ENCODE results near the gene CHST7. TPM values are rescaled to one million over a fixed set of nuclear protein-coding genes. Genes with fewer than 3 reads are reported as not detected.

Gene CHST7
- total and polyA plus RNA-seq, 2 experiments from 2014 or later, result 7.6 to 27.2 TPM

GRCh38 chrX:46589977-46590723 is 16.6 kb downstream of the CHST7 start (continued):
- no peak for TF ChIP-seq ETS1 (IDR thresholded peaks at IDR 0.05)
- no peak for TF ChIP-seq NANOG (IDR thresholded peaks at IDR 0.05; ENCODE audit: borderline replicate concordance)
- TF ChIP-seq EZH2phosphoT487 (IDR thresholded peaks at IDR 0.05; ENCODE audit: unreplicated experiment), result no peak
- TF ChIP-seq, protein P1, sequence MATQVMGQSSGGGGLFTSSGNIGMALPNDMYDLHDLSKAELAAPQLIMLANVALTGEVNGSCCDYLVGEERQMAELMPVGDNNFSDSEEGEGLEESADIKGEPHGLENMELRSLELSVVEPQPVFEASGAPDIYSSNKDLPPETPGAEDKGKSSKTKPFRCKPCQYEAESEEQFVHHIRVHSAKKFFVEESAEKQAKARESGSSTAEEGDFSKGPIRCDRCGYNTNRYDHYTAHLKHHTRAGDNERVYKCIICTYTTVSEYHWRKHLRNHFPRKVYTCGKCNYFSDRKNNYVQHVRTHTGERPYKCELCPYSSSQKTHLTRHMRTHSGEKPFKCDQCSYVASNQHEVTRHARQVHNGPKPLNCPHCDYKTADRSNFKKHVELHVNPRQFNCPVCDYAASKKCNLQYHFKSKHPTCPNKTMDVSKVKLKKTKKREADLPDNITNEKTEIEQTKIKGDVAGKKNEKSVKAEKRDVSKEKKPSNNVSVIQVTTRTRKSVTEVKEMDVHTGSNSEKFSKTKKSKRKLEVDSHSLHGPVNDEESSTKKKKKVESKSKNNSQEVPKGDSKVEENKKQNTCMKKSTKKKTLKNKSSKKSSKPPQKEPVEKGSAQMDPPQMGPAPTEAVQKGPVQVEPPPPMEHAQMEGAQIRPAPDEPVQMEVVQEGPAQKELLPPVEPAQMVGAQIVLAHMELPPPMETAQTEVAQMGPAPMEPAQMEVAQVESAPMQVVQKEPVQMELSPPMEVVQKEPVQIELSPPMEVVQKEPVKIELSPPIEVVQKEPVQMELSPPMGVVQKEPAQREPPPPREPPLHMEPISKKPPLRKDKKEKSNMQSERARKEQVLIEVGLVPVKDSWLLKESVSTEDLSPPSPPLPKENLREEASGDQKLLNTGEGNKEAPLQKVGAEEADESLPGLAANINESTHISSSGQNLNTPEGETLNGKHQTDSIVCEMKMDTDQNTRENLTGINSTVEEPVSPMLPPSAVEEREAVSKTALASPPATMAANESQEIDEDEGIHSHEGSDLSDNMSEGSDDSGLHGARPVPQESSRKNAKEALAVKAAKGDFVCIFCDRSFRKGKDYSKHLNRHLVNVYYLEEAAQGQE (IDR thresholded peaks at IDR 0.05; ENCODE audit: unreplicated experiment), result no peak
- no peak for TF ChIP-seq POLR2AphosphoS5 (IDR thresholded peaks at IDR 0.05; ENCODE audit: low read depth)
- no peak for TF ChIP-seq ZNF114 (CRISPR knock-in tag; IDR thresholded peaks at IDR 0.05)

GRCh38 chrX:46595084-46595483 is 21.5 kb downstream of the CHST7 start:
- no peak overlapping the region for H2AFZ ChIP-seq
- no peak overlapping the region for H3K4me3 ChIP-seq
- DNase-seq (ENCODE audit: low spot score) (no peak), ATAC-seq (no peak)
- no peaks in the 10 kb centered on the region for H3K36me3 ChIP-seq (ENCODE audit: insufficient read depth)
- H3K79me2 ChIP-seq (replicated peaks; ENCODE audit: insufficient read depth), result peaks cover 47% of the 10 kb centered on the region
- no peaks in the 10 kb centered on the region for H3K9me2 ChIP-seq (ENCODE audit: insufficient read depth)
- H4K20me1 ChIP-seq (replicated peaks; ENCODE audit: insufficient read depth), result no peaks in the 10 kb centered on the region
- H3K36me3 Mint-ChIP-seq (ENCODE audit: low read depth), result peaks cover 3% of the 10 kb centered on the region; the same call in 1 of the 3 replicates
- H3K4me1 Mint-ChIP-seq, result peaks cover 24% of the 10 kb centered on the region
- H3K4me3 Mint-ChIP-seq, result no peak overlapping the region
- no peak overlapping the region for H3K27ac ChIP-seq (ENCODE audit: low read depth)
- peaks cover 2% of the 10 kb centered on the region for H3K27me3 Mint-ChIP-seq (ENCODE audit: insufficient read depth, low read depth, poor library complexity)
- no peaks in the 10 kb centered on the region for H3F3A ChIP-seq (replicated peaks; ENCODE audit: low read depth)
- no peaks in the 10 kb centered on the region for H3K9me3 Mint-ChIP-seq
- H3K4me1 ChIP-seq (ENCODE audit: insufficient read depth), result no peaks in the 10 kb centered on the region
- no peaks in the 10 kb centered on the region for H3K27me3 ChIP-seq (ENCODE audit: insufficient read depth)
- H3K4me2 ChIP-seq, result no peak overlapping the region
- no peak overlapping the region for H3K27ac Mint-ChIP-seq
- TF ChIP-seq ZNF462 (CRISPR knock-in tag; IDR thresholded peaks at IDR 0.05) (no peak), STAT1 (IDR thresholded peaks at IDR 0.05; ENCODE audit: unreplicated experiment) (no peak), EZH2phosphoT487 (IDR thresholded peaks at IDR 0.05; ENCODE audit: unreplicated experiment) (no peak), POLR2AphosphoS5 (IDR thresholded peaks at IDR 0.05; ENCODE audit: low read depth) (no peak), EZH2 (IDR thresholded peaks at IDR 0.05; ENCODE audit: low read depth, unreplicated experiment) (no peak)
- TF ChIP-seq, protein P1 (IDR thresholded peaks at IDR 0.05; ENCODE audit: unreplicated experiment), result no peak
